Muscle layer of colon (tissue), 2 donors: ENCODE results near the gene LSAMP.
"Not testable (repeated sequence)": the region's sequence is repeated elsewhere in the genome, so short reads cannot be mapped to it uniquely, and the experiment has no call there.

Source experiments
- H3K27ac ChIP-seq: one replicate; pipeline ENCODE4 v1.7.0; 2013; ENCODE audit warnings: low read depth, mild to moderate bottlenecking, low read length, moderate library complexity
- H3K27me3 ChIP-seq, 2 donors: one replicate each; pipeline ENCODE4 v1.7.0; 2013; ENCODE audit warnings: low read length in 2 of 2, mild to moderate bottlenecking in 2 of 2; ENCODE audit not compliant: insufficient read depth in 2 of 2, control insufficient read depth in 1 of 2
- H3K36me3 ChIP-seq: one replicate; pipeline ENCODE4 v1.7.0; 2013; ENCODE audit warnings: mild to moderate bottlenecking, low read length; ENCODE audit not compliant: insufficient read depth
- H3K4me1 ChIP-seq: one replicate; pipeline ENCODE4 v1.7.0; 2013; ENCODE audit warnings: mild to moderate bottlenecking, low read length; ENCODE audit not compliant: insufficient read depth
- H3K4me3 ChIP-seq, 2 donors: one replicate each; pipeline ENCODE4 v1.7.0; 2013; ENCODE audit warnings: low read length in 2 of 2, low read depth in 1 of 2, mild to moderate bottlenecking in 1 of 2, moderate library complexity in 1 of 2
- H3K9ac ChIP-seq: one replicate; pipeline ENCODE4 v1.7.0; 2013; ENCODE audit warnings: low read length
- H3K9me3 ChIP-seq: one replicate; pipeline ENCODE4 v1.7.0; 2013; ENCODE audit warnings: mild to moderate bottlenecking, low read length
- donor health status: abdominal sarcoma.
- donor health status: Adenocarcinoma of cecum.

Gene LSAMP

GRCh38 chr3:115788921-115789470 is 656.3 kb downstream of the LSAMP start:
- no peaks in the 10 kb centered on the region for H3K36me3 ChIP-seq
- peaks cover 5% of the 10 kb centered on the region for H3K4me1 ChIP-seq
- H3K27me3 ChIP-seq = no peaks in the 10 kb centered on the region
- no peak overlapping the region for H3K9ac ChIP-seq
- H3K4me3 ChIP-seq = no peak overlapping the region
- H3K27ac ChIP-seq = no peak overlapping the region
- no peaks in the 10 kb centered on the region for H3K9me3 ChIP-seq

- H3K36me3 ChIP-seq = no peaks in the 10 kb centered on the region
- H3K4me3 ChIP-seq = no peak overlapping the region
- H3K27ac ChIP-seq = no peak overlapping the region
- H3K9ac ChIP-seq = no peak overlapping the region
- peaks cover 5% of the 10 kb centered on the region for H3K4me1 ChIP-seq
- H3K9me3 ChIP-seq = no peaks in the 10 kb centered on the region
- no peaks in the 10 kb centered on the region for H3K27me3 ChIP-seq
These were observed 657.5 kb downstream of the LSAMP start for GRCh38 chr3:115787818-115788217.

- H3K36me3 ChIP-seq = no peaks in the 10 kb centered on the region
- no peaks in the 10 kb centered on the region for H3K27me3 ChIP-seq
- no peak overlapping the region for H3K4me3 ChIP-seq
- no peak overlapping the region for H3K27ac ChIP-seq
- H3K9ac ChIP-seq = no peak overlapping the region
- peaks cover 5% of the 10 kb centered on the region for H3K4me1 ChIP-seq
- H3K9me3 ChIP-seq = no peaks in the 10 kb centered on the region
These were observed 659.5 kb downstream of the LSAMP start for GRCh38 chr3:115785782-115786181.

DNA sequence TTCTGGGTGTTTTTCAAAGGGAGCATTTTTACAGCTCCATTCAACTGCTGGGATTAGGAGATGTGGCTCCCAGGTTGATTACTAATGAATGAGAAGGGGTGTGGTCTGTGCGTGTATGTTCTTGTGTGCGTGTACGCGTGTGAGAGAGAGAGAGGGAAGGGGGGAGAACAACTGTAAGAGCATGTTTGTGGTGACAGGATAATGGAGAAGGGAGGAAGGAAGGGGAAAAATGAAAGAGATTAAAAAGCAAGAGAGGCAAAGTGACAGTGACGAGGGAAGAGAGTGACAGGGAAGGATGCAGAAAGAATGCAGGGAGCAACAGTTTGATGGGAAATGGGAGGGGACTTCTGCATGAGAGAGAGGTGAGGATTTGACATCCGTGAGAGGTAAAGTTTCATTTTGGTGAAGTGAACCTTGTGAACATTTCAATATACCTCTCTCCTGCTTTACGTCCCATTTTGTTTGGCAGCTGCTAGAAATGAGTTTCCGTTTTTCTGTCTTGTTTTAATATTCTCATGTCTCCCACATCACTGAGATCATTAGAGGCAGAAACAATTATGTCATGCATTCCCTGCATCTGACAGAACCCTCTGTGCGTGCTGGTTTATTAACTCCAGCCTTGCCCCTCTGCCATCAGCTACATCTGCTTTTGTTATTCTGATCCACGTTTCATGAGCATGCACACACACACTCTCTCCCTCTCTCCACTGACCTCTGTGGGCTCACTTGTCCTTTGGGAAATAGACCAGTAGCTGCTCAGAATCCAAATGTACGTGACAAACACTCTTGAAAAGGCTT is 660.3 kb downstream of the LSAMP start:
- Histone ChIP-seq H3K36me3 (no peaks in the 10 kb centered on the region), H3K4me1 (peaks cover 5% of the 10 kb centered on the region), H3K9me3 (no peaks in the 10 kb centered on the region), H3K4me3 (peak overlapping the region; percentile 64 to 84), H3K27ac (peak overlapping the region; percentile 57), H3K9ac (peak overlapping the region; percentile 15), H3K27me3 (no peaks in the 10 kb centered on the region)

- no peaks in the 10 kb centered on the region for H3K36me3 ChIP-seq
- H3K9ac ChIP-seq = peak overlapping the region; percentile 15
- no peaks in the 10 kb centered on the region for H3K9me3 ChIP-seq
- H3K27ac ChIP-seq = peak overlapping the region; percentile 57
- no peaks in the 10 kb centered on the region for H3K27me3 ChIP-seq
- H3K4me3 ChIP-seq = peak overlapping the region; percentile 64 to 84
- peaks cover 5% of the 10 kb centered on the region for H3K4me1 ChIP-seq
These were observed 661.1 kb downstream of the LSAMP start for GRCh38 chr3:115783938-115784738.

DNA sequence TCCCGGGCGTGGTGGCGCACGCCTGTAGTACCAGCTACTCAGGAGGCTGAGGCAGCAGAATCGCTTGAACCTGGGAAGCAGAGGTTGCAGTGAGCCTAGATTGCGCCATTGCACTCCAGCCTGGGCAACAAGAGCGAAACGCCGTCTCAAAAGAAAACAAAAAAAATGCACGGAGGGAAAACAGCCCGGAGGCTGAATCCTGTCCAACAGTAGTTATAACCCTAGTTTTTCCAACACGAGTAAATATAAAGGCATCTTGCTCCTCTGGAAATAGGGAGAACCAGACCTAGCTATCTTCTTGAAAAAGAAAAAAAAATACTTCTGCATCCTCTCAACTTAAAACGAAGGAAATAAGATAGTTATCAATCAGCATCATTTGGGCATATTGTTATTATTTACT is 661.9 kb downstream of the LSAMP start:
- not testable (repeated sequence) for H3K36me3 ChIP-seq, H3K9ac ChIP-seq, H3K27ac ChIP-seq, H3K27me3 ChIP-seq, H3K9me3 ChIP-seq, H3K4me1 ChIP-seq
- H3K4me3 ChIP-seq = peak overlapping the region in 1 of 2 donors; percentile 64

- no peak overlapping the region for H3K27ac ChIP-seq
- no peak overlapping the region for H3K4me3 ChIP-seq
- no peaks in the 10 kb centered on the region for H3K27me3 ChIP-seq
- no peaks in the 10 kb centered on the region for H3K36me3 ChIP-seq
- H3K9me3 ChIP-seq = no peaks in the 10 kb centered on the region
- no peaks in the 10 kb centered on the region for H3K4me1 ChIP-seq
- no peak overlapping the region for H3K9ac ChIP-seq
These were observed 666.3 kb downstream of the LSAMP start for GRCh38 chr3:115779011-115779410.

DNA sequence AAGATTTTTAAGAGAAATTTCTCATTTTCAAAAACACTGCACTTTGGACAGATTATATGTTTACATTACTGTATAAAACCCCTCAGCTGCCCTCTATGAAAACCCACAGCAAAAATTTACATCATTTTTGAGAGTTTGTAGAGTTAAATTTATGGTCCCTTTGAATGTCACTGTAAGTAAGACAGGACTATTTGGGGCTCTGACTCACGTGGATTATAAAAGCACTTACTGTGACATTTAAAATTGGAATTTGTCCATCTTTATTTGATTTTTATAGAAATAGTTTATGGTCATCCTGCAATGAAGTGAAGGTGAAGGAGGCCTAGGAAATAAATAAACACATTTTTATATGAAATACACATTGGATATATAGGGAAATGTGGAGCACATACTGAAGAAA is 672.3 kb downstream of the LSAMP start:
- no peaks in the 10 kb centered on the region for H3K4me1 ChIP-seq
- no peak overlapping the region for H3K4me3 ChIP-seq
- no peaks in the 10 kb centered on the region for H3K27me3 ChIP-seq
- no peaks in the 10 kb centered on the region for H3K9me3 ChIP-seq
- H3K27ac ChIP-seq = no peak overlapping the region
- H3K9ac ChIP-seq = no peak overlapping the region
- H3K36me3 ChIP-seq = no peaks in the 10 kb centered on the region

DNA sequence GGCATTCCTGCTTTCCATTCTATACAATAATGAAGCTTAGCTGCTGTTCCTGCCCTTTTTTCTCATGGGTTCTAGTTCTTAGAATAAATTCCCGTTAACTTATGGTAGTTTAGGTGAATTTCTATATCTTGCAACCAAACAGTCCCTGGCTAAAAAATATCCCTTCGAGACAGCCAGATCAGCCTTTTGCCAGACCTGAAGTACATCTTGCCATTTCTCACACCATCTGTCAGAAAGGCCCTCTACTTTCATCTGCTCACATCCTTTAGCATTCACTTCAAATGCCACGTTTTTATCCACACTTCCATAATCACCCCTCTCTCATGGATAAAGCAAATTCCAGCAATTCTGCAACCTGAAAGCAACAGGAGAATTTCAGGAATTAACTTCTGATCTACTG is 676.6 kb downstream of the LSAMP start:
- Histone ChIP-seq H3K4me1 (peaks cover 3% of the 10 kb centered on the region), H3K36me3 (no peaks in the 10 kb centered on the region), H3K9ac (no peak overlapping the region), H3K27ac (no peak overlapping the region), H3K4me3 (no peak overlapping the region), H3K27me3 (no peaks in the 10 kb centered on the region), H3K9me3 (no peaks in the 10 kb centered on the region)

DNA sequence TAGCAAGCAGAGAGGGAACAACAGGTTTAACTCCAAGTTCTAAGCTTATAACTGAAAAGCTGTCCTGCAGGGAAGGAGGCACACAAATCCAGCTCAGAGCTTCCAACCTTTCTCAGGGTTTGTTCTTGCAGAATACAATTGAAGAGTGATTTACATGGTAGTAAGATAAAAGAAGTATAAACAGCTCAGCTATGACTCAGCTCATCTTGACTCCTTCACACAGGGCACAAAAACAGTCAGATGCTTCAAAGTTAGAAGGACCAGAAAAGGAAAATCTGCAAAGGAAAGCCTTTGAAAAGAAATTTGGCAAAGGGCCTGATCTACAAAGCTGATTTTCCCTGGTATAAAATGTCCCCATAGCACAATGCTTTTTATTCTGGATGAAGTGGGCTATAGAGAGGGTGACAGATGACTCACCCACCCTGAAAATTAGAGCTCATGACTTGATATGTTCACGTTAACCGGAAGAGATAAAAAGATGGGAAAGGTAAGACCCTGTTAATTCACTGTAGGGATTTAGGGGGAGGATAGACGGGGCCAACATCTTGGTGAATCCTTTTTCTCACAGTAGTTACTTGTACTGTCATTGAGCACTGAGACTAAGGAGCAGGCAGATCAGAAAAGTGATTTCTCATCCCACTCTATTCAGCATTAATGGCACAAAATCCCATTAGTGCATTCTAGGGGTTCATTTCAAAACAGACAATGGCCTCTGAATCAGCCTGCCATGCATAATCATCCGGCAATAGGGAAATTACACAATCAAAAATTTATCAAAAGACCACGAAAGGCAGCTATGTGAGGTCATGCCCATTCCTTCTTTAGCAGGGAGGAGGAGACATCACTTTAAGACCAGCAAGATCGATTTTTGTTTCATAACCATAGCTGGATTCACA is 678.5 kb downstream of the LSAMP start:
- Histone ChIP-seq H3K36me3 (no peaks in the 10 kb centered on the region), H3K27me3 (no peaks in the 10 kb centered on the region), H3K9me3 (no peaks in the 10 kb centered on the region), H3K4me1 (peaks cover 3% of the 10 kb centered on the region), H3K27ac (no peak overlapping the region), H3K9ac (no peak overlapping the region), H3K4me3 (no peak overlapping the region)

GRCh38 chr3:115761927-115762305 is 683.4 kb downstream of the LSAMP start:
- peaks cover 3% of the 10 kb centered on the region for H3K4me1 ChIP-seq

More at GRCh38 chr3:115761927-115762305, 683.4 kb downstream of the LSAMP start:
- no peak overlapping the region for H3K27ac ChIP-seq
- H3K27me3 ChIP-seq = no peaks in the 10 kb centered on the region
- H3K9ac ChIP-seq = no peak overlapping the region
- no peak overlapping the region for H3K4me3 ChIP-seq
- H3K36me3 ChIP-seq = no peaks in the 10 kb centered on the region
- H3K9me3 ChIP-seq = no peaks in the 10 kb centered on the region
